IPS-NIHi7 (cell line): Measurements from ENCODE around the gene CCNJL.
A peak's percentile ranks its signal among the peaks of the same experiment; 100 is the strongest.
"Not testable (repeated sequence)": the region's sequence is repeated elsewhere in the genome, so short reads cannot be mapped to it uniquely, and the experiment has no call there.

Source experiments
- DNase-seq: peaks from one replicate; pipeline ENCODE4 v3.0.0; 2012; ENCODE audit warnings: mixed read lengths; ENCODE audit errors: extremely low spot score

CCNJL gene

GRCh38 chr5:160312134-160312959, at the start of gene CCNJL:
Gene CCNJL (minus strand): TSS chr5:160312564. CDS start chr5:160311923, 641 bp downstream.
- peak; percentile 96 for DNase-seq

- DNase-seq: no peak
Observed at GRCh38 chr5:160361624-160362228, 49.4 kb upstream of the CCNJL start.

DNA sequence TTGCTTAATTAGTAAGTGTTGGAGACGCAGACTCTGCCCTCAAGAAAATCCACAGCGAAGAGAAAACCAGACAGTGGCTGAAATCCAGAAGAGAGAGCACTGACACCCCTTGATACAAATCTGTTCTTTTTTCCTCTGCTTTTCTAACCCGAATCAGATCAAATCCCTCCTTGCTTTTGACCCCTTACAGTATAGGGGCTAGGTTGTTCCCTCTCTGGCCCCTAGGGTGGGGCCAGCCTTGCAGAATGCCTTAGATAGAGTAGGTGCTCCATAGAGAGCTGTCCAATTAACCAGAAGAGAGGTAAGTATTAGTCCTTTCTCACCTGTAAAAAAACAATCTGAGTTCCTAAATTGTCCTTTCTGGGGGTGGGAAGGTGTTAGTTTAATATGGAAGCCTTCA, 47.9 kb upstream of the CCNJL start:
- DNase-seq: peak; percentile 50

GRCh38 chr5:160359816-160360215, 47.5 kb upstream of the CCNJL start:
- peak; percentile 56 for DNase-seq

GRCh38 chr5:160359242-160359641, 46.9 kb upstream of the CCNJL start:
- no peak for DNase-seq

DNA sequence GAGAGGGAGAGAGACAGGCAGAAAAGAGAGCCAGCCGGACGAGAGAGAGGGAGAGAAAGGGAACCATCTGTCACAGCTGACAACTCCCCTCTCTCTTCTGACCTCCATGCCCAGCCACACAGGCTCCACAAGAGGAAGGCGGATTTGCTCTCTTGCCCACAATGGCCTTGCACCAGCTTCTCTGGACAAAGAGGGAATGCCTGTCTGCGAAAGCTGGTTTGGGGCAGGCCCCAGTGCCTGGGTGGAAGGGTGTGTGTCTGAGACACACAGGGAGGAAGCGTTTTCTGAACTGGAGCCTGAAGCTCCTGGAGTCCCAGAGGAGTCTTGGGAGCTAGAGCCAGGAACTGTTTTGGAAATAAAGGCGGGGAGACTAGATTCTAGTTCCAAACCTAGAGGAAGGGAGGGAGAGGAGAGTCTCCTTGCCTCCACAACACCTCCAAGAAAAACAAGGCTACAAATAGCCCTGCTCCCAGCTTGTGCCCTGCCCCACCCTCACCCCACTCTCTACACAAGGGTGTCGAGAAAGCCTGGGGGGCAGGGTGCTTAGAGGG, 45.6 kb upstream of the CCNJL start:
- no peak for DNase-seq

- DNase-seq: no peak
Observed at GRCh38 chr5:160357394-160357793, 45.0 kb upstream of the CCNJL start.

DNA sequence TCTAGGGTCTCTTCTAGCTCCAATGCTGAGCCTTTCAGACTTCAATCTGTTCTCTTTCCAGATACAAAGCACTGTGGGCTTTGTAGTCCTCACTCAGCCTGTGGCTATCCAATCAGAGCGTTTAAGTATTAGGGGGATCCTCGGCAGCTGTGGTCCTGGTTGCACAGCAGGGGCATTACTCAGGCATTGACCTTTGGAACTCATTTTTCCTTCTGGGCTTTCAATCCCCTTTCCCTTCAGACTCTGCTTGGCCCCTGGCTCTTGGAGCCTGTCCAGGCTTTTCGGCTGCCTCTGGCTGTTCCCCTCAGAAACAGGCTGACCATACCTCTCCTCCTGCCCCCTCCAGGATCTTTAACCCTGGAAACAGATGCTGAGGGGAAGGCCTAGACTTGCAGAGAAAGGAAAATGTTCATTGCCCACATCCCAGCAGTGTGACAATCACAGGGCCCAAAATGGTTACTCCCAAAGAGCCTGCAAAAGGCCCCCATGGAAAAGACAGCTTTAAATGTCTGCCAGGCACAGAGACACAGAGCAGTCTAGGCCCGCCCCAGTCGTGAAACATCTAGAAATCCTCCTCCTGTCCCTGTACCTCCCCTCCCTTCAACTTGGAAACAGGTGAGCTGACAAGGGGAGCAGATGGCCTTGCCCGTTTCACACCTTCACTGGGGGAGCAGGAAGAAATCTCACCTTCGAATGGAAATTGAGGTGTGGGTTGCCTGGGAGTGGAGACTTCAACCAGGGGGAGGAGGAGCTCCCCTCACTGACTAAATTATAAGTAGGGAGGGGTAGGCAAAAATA, 44.4 kb upstream of the CCNJL start:
- DNase-seq: no peak

GRCh38 chr5:160354666-160355065, 42.3 kb upstream of the CCNJL start:
- DNase-seq: no peak

- peak; percentile 69 for DNase-seq
Observed at GRCh38 chr5:160353379-160353778, 41.0 kb upstream of the CCNJL start.

GRCh38 chr5:160352308-160352707, 39.9 kb upstream of the CCNJL start:
- DNase-seq: no peak

DNA sequence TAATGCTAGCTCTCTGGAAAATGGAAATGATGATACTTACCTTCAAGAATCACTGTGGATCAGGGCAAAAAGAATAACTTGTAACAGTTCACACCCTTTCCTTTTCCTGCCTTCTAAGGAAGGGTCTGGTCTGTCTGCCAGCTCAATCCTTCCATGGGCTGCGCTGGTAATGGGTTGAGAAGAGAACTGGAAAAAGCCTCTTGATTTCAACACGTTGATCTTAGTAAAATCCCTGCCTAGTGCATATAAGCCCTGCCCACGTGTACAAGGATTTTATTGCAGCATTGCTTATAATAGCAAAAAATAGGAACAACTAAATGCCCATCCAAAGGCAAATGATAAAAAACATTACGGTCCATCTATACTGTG, 37.6 kb upstream of the CCNJL start:
- DNase-seq: no peak

- DNase-seq: no peak
Observed at GRCh38 chr5:160349249-160349934, 37.0 kb upstream of the CCNJL start.

GRCh38 chr5:160348080-160348479, 35.7 kb upstream of the CCNJL start:
- DNase-seq: no peak

- DNase-seq: no peak
Observed at GRCh38 chr5:160347448-160347847, 35.1 kb upstream of the CCNJL start.

DNA sequence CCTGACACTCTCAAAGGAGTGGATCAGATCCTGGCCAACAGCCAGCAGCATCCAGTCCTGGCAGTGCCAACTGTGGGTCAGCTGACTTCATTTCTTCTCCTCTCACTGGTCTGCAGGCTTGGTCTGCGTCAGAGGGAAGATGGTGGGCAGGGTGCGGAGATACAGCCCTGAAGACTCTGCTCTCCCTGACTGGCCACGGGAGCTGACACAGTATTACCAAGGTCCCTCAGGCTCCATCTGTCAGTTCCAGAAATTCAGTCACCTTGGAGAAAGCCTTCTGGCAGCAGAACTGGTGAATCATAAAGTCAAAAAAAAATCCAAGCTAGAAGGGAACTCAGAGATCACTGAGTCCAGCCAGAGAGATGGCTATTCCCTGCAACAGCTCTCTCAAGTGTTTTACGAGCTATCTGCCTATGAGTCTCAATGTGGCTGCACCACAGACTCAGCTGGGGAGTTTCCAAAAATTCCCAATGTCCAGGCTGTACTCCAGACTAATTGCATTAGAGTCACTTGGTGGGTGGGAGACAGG, 30.1 kb upstream of the CCNJL start:
- DNase-seq: no peak

DNA sequence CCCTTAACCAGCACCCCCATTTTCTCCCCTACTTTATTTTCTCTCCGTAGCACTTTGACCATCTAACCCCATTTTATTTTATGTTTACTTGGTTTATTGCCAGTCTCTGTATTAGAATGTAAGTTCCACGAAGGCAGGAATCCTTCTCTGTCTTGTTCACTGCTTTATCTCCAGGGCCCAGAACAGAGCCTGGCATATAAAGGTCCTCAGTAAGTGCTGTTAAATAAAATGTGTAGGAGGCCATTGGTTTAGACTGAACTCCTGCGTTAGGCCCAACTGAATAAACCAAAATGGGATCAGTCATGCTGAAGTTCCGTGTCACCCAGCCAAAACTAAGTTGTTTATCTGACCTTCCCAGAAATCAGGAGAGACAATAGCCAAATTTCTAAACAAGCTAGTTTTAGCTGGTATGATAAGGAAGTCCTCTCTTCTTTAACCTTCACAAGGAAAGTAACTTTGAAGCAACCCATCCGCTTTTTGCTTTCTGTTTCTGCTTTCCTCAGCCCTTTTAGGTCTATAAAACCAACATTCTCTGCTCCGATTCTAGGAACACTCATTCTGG, 29.0 kb upstream of the CCNJL start:
- DNase-seq: no peak

GRCh38 chr5:160340513-160340912, 28.1 kb upstream of the CCNJL start:
- not testable (repeated sequence) for DNase-seq

- DNase-seq: no peak
Observed at GRCh38 chr5:160339406-160340130, 27.2 kb upstream of the CCNJL start.

DNA sequence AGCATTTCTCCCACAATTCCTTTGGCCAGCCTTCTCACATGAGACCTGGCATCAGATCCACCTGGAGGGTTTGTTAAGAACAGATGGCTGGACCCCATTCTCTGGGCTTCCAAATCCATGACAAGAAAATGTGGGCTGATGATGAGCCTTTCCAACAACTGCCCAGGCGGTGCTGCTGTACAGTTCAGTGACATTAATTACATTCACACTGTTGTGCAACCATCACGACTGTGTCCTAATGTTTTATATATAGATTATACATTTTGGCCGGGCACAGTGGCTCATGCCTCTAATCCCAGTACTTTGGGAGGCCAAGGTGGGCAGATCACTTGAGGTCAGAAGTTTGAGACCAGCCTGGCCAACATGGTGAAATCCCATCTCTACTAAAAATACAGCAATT, 22.4 kb upstream of the CCNJL start:
- not testable (repeated sequence) for DNase-seq
